ENCODE data around the gene PHACTR4. TPM values are rescaled to one million over a fixed set of nuclear protein-coding genes. Genes with fewer than 3 reads are reported as not detected.
A peak's percentile ranks its signal among the peaks of the same experiment; 100 is the strongest.
"Not testable (repeated sequence)": the region's sequence is repeated elsewhere in the genome, so short reads cannot be mapped to it uniquely, and the experiment has no call there.

PHACTR4 gene
- total RNA-seq, 1 donor from 2014 or later, result 80.8 TPM

DNA sequence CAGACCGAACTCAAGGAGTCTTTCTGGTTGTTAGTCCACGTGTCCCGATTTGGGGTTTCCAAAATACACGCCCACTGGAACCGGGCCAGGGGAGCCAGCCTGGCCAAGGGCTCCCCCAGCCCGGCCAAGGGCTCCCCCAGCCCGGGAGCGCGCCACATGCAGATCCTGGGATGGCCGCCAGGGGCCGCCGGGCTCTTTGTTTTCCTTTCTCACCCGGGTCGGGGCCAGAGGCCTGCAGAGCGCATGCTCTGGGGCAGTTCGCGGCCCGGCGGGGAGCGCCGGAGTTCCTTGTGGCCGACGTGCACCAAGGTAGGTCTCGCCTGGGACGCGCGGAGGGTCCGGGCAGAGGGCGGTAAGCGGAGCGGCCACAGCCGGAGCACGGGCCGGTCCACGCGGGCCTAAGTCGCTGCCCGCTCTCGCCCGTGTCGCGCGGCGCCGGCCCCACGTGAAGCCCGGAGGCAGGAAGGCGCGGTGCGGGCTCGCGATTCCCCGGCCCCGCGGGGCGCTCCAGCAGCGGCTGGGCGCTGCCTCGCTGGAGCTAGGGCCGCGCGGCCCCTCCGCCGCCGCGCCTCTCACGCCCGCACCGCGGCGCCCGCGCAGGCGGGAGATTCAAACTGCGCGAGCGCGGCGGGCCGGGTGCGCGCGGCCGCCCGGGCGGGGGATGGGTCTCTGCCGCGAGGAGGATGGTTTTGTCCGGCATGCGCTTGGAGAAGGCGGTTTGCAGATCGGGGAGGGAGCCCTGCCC is 148.6 kb downstream of the PHACTR4 start:
- peak; percentile 96 for DNase-seq (ENCODE audit: low read depth, low spot score)
- Mint-ChIP-seq H3K27ac (ENCODE audit: unreplicated experiment) (peak overlapping the region; percentile 96), H3K27me3 (ENCODE audit: low read depth) (peaks cover 27% of the 10 kb centered on the region), H3K9me3 (no peaks in the 10 kb centered on the region), H3K4me3 (peak overlapping the region; percentile 99), H3K36me3 (ENCODE audit: low read depth) (peaks cover 16% of the 10 kb centered on the region), H3K4me1 (peaks cover 40% of the 10 kb centered on the region)
- TF ChIP-seq, protein P1, sequence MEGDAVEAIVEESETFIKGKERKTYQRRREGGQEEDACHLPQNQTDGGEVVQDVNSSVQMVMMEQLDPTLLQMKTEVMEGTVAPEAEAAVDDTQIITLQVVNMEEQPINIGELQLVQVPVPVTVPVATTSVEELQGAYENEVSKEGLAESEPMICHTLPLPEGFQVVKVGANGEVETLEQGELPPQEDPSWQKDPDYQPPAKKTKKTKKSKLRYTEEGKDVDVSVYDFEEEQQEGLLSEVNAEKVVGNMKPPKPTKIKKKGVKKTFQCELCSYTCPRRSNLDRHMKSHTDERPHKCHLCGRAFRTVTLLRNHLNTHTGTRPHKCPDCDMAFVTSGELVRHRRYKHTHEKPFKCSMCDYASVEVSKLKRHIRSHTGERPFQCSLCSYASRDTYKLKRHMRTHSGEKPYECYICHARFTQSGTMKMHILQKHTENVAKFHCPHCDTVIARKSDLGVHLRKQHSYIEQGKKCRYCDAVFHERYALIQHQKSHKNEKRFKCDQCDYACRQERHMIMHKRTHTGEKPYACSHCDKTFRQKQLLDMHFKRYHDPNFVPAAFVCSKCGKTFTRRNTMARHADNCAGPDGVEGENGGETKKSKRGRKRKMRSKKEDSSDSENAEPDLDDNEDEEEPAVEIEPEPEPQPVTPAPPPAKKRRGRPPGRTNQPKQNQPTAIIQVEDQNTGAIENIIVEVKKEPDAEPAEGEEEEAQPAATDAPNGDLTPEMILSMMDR (conservative IDR thresholded peaks at IDR 0.05), result peak; percentile 99

DNA sequence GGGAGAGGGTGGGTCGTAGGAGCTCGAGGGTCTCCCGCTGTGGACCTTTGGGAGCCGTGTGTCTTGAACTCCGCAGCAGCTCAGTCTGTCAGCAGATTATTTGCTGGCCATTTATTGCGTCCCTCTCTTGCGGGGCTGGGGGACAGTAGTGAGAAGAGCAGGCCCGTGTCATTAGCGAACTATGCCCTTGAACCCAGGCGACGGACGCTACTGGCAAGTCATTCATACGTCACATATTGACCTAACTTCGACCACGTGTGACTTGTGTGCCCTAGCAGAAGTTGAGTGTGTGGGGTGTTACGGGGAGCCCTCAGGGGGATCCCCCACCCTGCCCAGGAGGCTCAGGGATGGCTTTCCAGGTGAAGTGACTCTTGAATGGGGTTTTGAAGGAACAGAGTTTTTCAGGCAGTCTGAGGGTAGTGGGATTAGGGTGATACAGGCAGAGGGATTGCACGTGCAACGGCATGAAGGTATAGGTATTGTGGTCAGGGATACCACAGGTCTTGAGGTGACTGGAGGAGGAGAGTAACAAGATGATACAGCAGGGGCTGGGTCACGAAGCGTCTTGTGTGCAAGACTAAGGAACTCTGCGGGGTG is 149.3 kb downstream of the PHACTR4 start:
- TF ChIP-seq, protein P1 (conservative IDR thresholded peaks at IDR 0.05), result no peak
- Mint-ChIP-seq H3K4me3 (peak overlapping the region; percentile 99), H3K27ac (ENCODE audit: unreplicated experiment) (peak overlapping the region; percentile 96), H3K9me3 (no peaks in the 10 kb centered on the region), H3K4me1 (peaks cover 45% of the 10 kb centered on the region), H3K36me3 (ENCODE audit: low read depth) (peaks cover 21% of the 10 kb centered on the region), H3K27me3 (ENCODE audit: low read depth) (peaks cover 22% of the 10 kb centered on the region)
- no peak for DNase-seq (ENCODE audit: low read depth, low spot score)

DNA sequence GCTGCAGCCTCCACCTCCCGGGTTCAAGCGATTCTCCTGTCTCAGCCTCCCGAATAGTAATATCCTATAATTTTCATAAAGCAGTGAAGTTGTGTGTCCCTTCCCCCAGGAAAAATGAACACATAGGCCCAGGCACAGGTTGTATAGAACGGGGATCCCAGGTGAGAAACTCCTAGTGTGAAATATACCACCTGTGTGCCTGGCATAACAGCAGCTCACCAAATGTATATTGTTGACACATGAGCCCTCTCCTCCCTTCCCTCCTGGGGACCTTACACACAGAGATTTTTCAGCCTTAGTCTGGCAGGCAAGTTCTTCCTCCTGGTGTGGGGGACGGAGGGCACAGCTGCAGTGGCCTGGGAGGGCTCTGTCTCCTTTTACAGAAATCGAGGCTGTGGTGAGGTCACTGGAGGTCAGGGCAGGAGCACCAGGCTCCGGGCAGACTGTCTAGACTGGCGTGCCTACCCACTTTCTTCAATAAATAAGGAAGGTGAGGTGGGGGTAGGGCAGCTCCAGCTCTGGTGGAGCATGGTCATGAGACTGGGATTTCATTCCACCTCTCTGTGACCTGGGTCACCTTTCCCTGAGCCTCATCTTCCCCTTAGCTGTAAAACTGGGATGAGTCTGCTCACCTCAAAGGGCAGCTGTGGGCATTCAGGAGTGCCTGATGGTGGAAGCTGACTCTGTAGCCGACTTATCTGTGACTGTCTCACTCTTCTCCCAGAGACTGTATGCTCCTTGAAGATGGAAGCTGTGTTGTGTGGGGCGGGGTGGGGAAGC is 150.6 kb downstream of the PHACTR4 start:
- H3K36me3 Mint-ChIP-seq (ENCODE audit: low read depth), result peaks cover 22% of the 10 kb centered on the region
- peak overlapping the region; percentile 50 for H3K27ac Mint-ChIP-seq (ENCODE audit: unreplicated experiment)
- TF ChIP-seq, protein P1 (conservative IDR thresholded peaks at IDR 0.05), result no peak
- no peaks in the 10 kb centered on the region for H3K9me3 Mint-ChIP-seq
- peaks cover 14% of the 10 kb centered on the region for H3K27me3 Mint-ChIP-seq (ENCODE audit: low read depth)
- H3K4me3 Mint-ChIP-seq, result peak overlapping the region; percentile 99
- no peak for DNase-seq (ENCODE audit: low read depth, low spot score)
- H3K4me1 Mint-ChIP-seq, result peaks cover 45% of the 10 kb centered on the region

DNA sequence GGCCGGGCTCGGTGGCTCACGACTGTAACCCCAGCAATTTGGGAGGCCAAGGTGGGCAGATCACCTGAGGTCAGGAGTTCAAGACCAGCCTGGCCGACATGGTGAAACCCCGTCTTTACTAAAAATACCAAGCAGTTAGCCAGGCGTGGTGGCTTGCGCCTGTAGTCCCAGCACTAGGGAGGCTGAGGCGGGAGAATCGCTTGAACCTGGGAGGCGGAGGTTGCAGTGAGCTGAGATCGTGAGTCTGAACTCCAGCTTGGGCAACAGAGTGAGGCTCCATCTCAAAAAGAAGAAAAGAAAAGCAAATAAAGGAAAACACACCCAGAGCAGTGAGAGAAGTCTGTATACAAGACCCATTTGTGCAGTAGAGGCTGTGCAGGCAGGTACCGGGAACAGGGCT is 151.3 kb downstream of the PHACTR4 start:
- not testable (repeated sequence) for DNase-seq (ENCODE audit: low read depth, low spot score); H3K27ac Mint-ChIP-seq (ENCODE audit: unreplicated experiment); H3K9me3 Mint-ChIP-seq
- peak overlapping the region; percentile 99 for H3K4me3 Mint-ChIP-seq
- H3K4me1 Mint-ChIP-seq, result peaks cover 45% of the 10 kb centered on the region
- H3K36me3 Mint-ChIP-seq (ENCODE audit: low read depth), result peaks cover 22% of the 10 kb centered on the region
- H3K27me3 Mint-ChIP-seq (ENCODE audit: low read depth), result peaks cover 14% of the 10 kb centered on the region

DNA sequence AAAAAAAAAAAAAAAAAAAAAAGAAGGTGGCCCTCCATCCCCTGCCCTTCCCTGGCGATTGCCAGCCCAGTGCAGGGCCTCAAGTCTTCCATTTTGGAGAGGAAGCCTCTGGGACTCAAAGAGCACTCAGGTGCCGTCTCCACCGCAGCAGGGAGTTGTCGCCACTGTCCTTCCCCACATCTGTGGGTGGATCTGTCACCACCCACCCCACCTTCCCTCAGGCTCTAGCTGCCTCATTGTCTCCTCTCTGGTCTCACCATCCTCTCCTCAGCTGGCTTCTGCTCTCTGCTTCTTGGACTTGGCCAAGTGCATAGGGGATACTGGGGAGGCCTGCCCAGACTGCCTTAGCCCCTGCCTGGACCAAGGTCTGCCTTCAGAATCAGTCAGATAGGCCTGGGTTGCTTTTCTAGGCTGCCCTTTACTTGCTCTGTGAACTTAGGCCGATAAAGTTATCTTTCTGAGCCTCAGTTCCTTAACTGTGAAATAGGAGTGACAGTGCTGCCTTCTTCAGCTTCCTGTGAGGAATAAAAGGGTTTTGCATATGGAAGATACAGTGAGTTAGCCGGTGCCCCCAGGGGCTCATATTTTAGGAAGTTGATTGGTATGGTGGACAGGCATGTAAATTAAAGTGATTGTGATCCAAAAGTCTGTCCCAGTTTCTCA is 152.1 kb downstream of the PHACTR4 start:
- peaks cover 13% of the 10 kb centered on the region for H3K27me3 Mint-ChIP-seq (ENCODE audit: low read depth)
- H3K4me1 Mint-ChIP-seq, result peaks cover 45% of the 10 kb centered on the region
- TF ChIP-seq, protein P1 (conservative IDR thresholded peaks at IDR 0.05), result no peak
- H3K4me3 Mint-ChIP-seq, result peak overlapping the region; percentile 81
- H3K36me3 Mint-ChIP-seq (ENCODE audit: low read depth), result peaks cover 22% of the 10 kb centered on the region
- no peaks in the 10 kb centered on the region for H3K9me3 Mint-ChIP-seq
- H3K27ac Mint-ChIP-seq (ENCODE audit: unreplicated experiment), result peak overlapping the region; percentile 68
- DNase-seq (ENCODE audit: low read depth, low spot score), result no peak

DNA sequence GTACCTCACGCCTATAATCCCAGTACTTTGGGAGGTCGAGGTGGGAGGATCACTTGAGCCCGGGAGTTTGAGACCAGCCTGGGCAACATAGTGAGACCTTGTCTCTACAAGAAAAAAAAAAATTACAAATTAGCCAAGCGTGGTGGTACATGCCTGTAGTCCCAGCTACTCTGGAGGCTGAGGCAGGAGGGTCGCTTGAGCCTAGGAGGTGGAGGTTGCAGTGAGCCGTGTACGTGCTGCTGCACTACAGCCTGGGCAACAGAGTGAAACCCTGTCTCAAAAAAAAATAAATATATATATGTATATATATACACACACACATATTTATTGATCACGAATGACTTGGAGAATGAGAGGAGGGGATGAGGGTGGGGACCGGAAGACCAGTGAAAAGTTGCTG is 153.0 kb downstream of the PHACTR4 start:
- not testable (repeated sequence) for H3K27me3 Mint-ChIP-seq (ENCODE audit: low read depth); H3K9me3 Mint-ChIP-seq; DNase-seq (ENCODE audit: low read depth, low spot score); H3K27ac Mint-ChIP-seq (ENCODE audit: unreplicated experiment)
- peaks cover 20% of the 10 kb centered on the region for H3K36me3 Mint-ChIP-seq (ENCODE audit: low read depth)
- peak overlapping the region; percentile 81 for H3K4me3 Mint-ChIP-seq
- peaks cover 40% of the 10 kb centered on the region for H3K4me1 Mint-ChIP-seq

DNA sequence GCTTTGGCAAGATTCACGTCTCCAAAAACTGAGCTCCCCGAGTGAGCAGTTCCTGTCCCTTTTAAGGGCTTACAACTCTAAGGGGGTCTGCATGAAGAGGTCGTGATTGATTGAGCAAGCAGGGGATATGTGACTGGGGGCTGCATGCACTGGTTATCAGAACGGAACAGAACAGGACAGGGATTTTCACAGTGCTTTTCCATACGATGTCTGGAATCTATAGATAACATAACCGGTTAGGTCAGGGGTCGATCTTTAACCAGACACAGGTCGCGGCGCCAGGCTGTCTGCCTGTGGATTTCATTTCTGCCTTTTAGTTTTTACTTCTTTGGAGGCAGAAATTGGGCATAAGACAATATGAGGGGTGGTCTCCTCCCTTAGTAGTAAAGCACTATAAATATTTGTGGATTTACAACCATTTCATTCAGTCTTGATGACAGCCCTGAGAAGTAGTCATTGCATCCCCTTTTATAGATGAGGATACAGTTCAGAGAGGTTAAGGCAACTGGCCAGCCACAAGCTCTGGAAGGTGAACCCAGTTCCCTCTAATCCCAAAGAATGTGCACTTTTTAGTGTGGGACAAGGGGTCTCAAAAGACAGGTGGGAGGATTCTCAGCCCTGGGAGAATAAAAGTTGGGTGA is 155.6 kb downstream of the PHACTR4 start:
- Mint-ChIP-seq H3K36me3 (ENCODE audit: low read depth) (peaks cover 19% of the 10 kb centered on the region), H3K27ac (ENCODE audit: unreplicated experiment) (peak overlapping the region; percentile 43), H3K4me1 (peaks cover 21% of the 10 kb centered on the region)
- H3K4me3 Mint-ChIP-seq; H3K9me3 Mint-ChIP-seq; H3K27me3 Mint-ChIP-seq (ENCODE audit: low read depth); DNase-seq (ENCODE audit: low read depth, low spot score): not testable (repeated sequence)

All from neural crest cell (in vitro differentiated cells).